ENCODE results near the gene LUZP1. TPM values are rescaled to one million over a fixed set of nuclear protein-coding genes. Genes with fewer than 3 reads are reported as not detected.
A peak's percentile ranks its signal among the peaks of the same experiment; 100 is the strongest.

LUZP1 gene
- polyA plus RNA-seq, 1 of the 3 experiments (the other 2 are of a cell fraction), result 8.9 TPM

DNA sequence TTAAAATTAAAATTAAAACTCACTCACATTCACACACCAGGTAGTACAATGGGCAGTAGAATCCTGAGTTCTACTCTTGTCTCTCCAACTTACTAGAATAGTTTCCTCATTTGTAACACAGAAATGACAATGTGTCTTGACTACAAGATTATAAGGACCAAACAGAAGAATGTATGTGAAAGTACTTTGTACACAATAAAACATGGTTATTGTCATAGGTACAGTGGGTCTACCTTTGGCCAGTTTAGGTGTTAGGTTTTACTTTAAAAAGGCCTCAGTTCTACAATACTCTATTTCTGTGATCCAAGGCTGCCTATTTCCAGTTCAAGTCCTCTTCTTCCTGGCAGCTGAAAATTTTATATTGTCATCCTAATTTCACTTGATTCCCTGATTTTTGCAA, 50.2 kb downstream of the LUZP1 start:
- H3K27ac ChIP-seq (ENCODE audit: low read depth in 2 of 2, low read length in 1 of 2), result no peak overlapping the region
- ChIA-PET CTCF (interaction anchor here (1.1 to 5.7 kb wide), 5 partner anchors 10 to 154 kb away, joined by 3 to 32 read pairs (median 4); no protein-coding TSS in a partner anchor), POLR2A (interaction anchor here (0.6 to 1.4 kb wide), 2 partner anchors 9 to 435 kb away, joined by 3 to 4 read pairs; no protein-coding TSS in a partner anchor)
- H3K4me1 ChIP-seq (ENCODE audit: control insufficient read depth in 1 of 2, insufficient read depth in 2 of 2, low read depth in 1 of 2, low read length in 1 of 2), result peaks cover 6 to 10% of the 10 kb centered on the region in 2 experiments; a peak in 3 of 4 replicates
- no peak overlapping the region for H3K4me3 ChIP-seq (ENCODE audit: low read depth in 2 of 2, low read length in 1 of 2)
- H3K4me2 ChIP-seq, result no peak overlapping the region
- H3F3A ChIP-seq (replicated peaks; ENCODE audit: insufficient read depth), result peaks cover 12% of the 10 kb centered on the region
- no peak overlapping the region for H3K9ac ChIP-seq
- no peak for DNase-seq
- TF ChIP-seq POLR2AphosphoS5 (IDR thresholded peaks at IDR 0.05; ENCODE audit: low read depth, low read length) (no peak), YY1 (IDR thresholded peaks at IDR 0.05; ENCODE audit: low read depth) (no peak), MEF2A (IDR thresholded peaks at IDR 0.05; ENCODE audit: borderline replicate concordance, low read depth) (no peak)
- H3K9me2 ChIP-seq, result no peaks in the 10 kb centered on the region
- no peaks in the 10 kb centered on the region for H3K27me3 ChIP-seq (ENCODE audit: insufficient read depth)
- H2AFZ ChIP-seq (ENCODE audit: low read depth), result no peak overlapping the region
- H4K20me1 ChIP-seq (ENCODE audit: insufficient read depth), result peaks cover 45% of the 10 kb centered on the region
- H3K36me3 ChIP-seq (replicated peaks in 1 of 2; ENCODE audit: control insufficient read depth in 1 of 2, insufficient read depth in 2 of 2, low read length in 1 of 2), result no peaks in the 10 kb centered on the region
- no peaks in the 10 kb centered on the region for H3K9me3 ChIP-seq
- H3K79me2 ChIP-seq (ENCODE audit: insufficient read depth), result peaks cover 98% of the 10 kb centered on the region

DNA sequence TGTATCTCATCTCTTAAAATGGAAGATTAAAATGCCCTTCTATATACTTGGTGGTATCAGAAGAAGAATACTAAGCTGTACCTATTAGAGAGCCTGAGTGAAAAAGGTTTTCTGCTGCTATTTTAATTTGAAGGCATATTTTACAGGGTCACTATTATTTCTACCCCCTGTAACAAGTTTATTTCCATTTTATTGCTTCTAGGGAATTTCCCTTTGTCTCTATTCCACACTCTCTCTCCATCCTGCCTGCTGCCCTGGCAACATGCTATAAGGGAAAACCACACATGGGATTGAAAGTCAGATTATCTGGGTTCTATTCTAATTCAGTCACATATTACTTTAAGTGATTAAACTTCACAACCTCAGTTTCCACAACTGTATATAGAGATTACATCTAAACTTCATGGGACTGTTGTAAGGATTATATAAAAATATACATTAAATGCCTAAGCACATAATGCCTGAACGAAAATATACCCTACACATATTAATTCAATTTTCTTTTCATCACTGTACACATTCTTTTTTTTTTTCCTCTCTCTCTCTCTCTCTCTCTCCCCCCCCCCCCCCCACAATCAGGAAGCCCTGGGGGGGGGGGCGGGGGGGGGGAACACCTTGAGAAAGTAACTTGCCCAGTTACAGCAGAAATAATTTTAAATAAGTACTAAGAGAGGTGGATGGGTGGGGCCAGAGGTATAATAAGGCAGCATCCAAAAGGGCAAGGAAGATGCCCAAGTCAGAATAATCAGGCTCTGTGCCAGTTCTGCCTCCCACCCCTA, 51.5 kb downstream of the LUZP1 start:
- Histone ChIP-seq H4K20me1 (ENCODE audit: insufficient read depth) (peaks cover 39% of the 10 kb centered on the region), H3K36me3 (replicated peaks in 1 of 2; ENCODE audit: control insufficient read depth in 1 of 2, insufficient read depth in 2 of 2, low read length in 1 of 2) (no peaks in the 10 kb centered on the region), H3K27me3 (ENCODE audit: insufficient read depth) (no peaks in the 10 kb centered on the region), H3K4me1 (ENCODE audit: control insufficient read depth in 1 of 2, insufficient read depth in 2 of 2, low read depth in 1 of 2, low read length in 1 of 2) (peaks cover 0 to 6% of the 10 kb centered on the region in 2 experiments; a peak in 2 of 4 replicates), H3K27ac (ENCODE audit: low read depth in 2 of 2, low read length in 1 of 2) (peak overlapping the region in 1 of 2 experiments; percentile 5; a peak in 1 of 4 replicates), H3F3A (replicated peaks; ENCODE audit: insufficient read depth) (peaks cover 6% of the 10 kb centered on the region), H3K9ac (no peak overlapping the region), H3K9me2 (no peaks in the 10 kb centered on the region), H3K4me3 (ENCODE audit: low read depth in 2 of 2, low read length in 1 of 2) (no peak overlapping the region), H3K4me2 (no peak overlapping the region), H2AFZ (ENCODE audit: low read depth) (no peak overlapping the region), H3K79me2 (ENCODE audit: insufficient read depth) (peaks cover 98% of the 10 kb centered on the region), H3K9me3 (no peaks in the 10 kb centered on the region)
- WGBS (ENCODE audit: low lambda C conversion rate), result 40% methylated on average over 2 of the region's 2 CpGs
- ChIA-PET CTCF (interaction anchor here (1.7 to 5.7 kb wide), 2 partner anchors 8 to 68 kb away, joined by 4 to 32 read pairs; no protein-coding TSS in a partner anchor), POLR2A (no interaction called here)
- TF ChIP-seq TCF12 (IDR thresholded peaks at IDR 0.05) (no peak), FOXM1 (IDR thresholded peaks at IDR 0.05; ENCODE audit: low read depth) (no peak), JUND (IDR thresholded peaks at IDR 0.05) (no peak), MXI1 (IDR thresholded peaks at IDR 0.05; ENCODE audit: low read depth, low read length) (no peak), EZH2phosphoT487 (IDR thresholded peaks at IDR 0.05; ENCODE audit: borderline replicate concordance, low read depth) (no peak), YY1 (IDR thresholded peaks at IDR 0.05; ENCODE audit: low read depth) (no peak), EP300 (IDR thresholded peaks at IDR 0.05; ENCODE audit: borderline replicate concordance in 1 of 2, low read depth in 1 of 2, low read length in 1 of 2) (no peak), SIN3A (IDR thresholded peaks at IDR 0.05; ENCODE audit: borderline replicate concordance, low read depth, low read length) (no peak), ELF1 (IDR thresholded peaks at IDR 0.05) (no peak), RXRA (IDR thresholded peaks at IDR 0.05; ENCODE audit: borderline replicate concordance, low read depth) (no peak), SMC3 (IDR thresholded peaks at IDR 0.05; ENCODE audit: low read depth, low read length) (no peak), POLR2AphosphoS5 (IDR thresholded peaks at IDR 0.05; ENCODE audit: low read depth, low read length) (no peak), RAD21 (IDR thresholded peaks at IDR 0.05; ENCODE audit: low read length) (no peak), NRF1 (IDR thresholded peaks at IDR 0.05; ENCODE audit: low read depth, low read length) (no peak), RFX5 (IDR thresholded peaks at IDR 0.05; ENCODE audit: low read length) (no peak)
- TF ChIP-seq, protein P1, sequence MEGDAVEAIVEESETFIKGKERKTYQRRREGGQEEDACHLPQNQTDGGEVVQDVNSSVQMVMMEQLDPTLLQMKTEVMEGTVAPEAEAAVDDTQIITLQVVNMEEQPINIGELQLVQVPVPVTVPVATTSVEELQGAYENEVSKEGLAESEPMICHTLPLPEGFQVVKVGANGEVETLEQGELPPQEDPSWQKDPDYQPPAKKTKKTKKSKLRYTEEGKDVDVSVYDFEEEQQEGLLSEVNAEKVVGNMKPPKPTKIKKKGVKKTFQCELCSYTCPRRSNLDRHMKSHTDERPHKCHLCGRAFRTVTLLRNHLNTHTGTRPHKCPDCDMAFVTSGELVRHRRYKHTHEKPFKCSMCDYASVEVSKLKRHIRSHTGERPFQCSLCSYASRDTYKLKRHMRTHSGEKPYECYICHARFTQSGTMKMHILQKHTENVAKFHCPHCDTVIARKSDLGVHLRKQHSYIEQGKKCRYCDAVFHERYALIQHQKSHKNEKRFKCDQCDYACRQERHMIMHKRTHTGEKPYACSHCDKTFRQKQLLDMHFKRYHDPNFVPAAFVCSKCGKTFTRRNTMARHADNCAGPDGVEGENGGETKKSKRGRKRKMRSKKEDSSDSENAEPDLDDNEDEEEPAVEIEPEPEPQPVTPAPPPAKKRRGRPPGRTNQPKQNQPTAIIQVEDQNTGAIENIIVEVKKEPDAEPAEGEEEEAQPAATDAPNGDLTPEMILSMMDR (IDR thresholded peaks at IDR 0.05), result no peak
- TF ChIP-seq, protein P2, sequence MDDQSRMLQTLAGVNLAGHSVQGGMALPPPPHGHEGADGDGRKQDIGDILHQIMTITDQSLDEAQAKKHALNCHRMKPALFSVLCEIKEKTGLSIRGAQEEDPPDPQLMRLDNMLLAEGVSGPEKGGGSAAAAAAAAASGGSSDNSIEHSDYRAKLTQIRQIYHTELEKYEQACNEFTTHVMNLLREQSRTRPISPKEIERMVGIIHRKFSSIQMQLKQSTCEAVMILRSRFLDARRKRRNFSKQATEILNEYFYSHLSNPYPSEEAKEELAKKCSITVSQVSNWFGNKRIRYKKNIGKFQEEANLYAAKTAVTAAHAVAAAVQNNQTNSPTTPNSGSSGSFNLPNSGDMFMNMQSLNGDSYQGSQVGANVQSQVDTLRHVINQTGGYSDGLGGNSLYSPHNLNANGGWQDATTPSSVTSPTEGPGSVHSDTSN (IDR thresholded peaks at IDR 0.05), result no peak
- TF ChIP-seq, protein P3, sequence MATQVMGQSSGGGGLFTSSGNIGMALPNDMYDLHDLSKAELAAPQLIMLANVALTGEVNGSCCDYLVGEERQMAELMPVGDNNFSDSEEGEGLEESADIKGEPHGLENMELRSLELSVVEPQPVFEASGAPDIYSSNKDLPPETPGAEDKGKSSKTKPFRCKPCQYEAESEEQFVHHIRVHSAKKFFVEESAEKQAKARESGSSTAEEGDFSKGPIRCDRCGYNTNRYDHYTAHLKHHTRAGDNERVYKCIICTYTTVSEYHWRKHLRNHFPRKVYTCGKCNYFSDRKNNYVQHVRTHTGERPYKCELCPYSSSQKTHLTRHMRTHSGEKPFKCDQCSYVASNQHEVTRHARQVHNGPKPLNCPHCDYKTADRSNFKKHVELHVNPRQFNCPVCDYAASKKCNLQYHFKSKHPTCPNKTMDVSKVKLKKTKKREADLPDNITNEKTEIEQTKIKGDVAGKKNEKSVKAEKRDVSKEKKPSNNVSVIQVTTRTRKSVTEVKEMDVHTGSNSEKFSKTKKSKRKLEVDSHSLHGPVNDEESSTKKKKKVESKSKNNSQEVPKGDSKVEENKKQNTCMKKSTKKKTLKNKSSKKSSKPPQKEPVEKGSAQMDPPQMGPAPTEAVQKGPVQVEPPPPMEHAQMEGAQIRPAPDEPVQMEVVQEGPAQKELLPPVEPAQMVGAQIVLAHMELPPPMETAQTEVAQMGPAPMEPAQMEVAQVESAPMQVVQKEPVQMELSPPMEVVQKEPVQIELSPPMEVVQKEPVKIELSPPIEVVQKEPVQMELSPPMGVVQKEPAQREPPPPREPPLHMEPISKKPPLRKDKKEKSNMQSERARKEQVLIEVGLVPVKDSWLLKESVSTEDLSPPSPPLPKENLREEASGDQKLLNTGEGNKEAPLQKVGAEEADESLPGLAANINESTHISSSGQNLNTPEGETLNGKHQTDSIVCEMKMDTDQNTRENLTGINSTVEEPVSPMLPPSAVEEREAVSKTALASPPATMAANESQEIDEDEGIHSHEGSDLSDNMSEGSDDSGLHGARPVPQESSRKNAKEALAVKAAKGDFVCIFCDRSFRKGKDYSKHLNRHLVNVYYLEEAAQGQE (IDR thresholded peaks at IDR 0.05; ENCODE audit: low read depth, low read length), result no peak
- DNase-seq, result no peak
